CD4-positive, alpha-beta T cell treated with Interferon alpha-2 for 1 hour (primary cell): ENCODE data around the gene PCDH9.
"Not testable (repeated sequence)": the region's sequence is repeated elsewhere in the genome, so short reads cannot be mapped to it uniquely, and the experiment has no call there.

Source experiments
- DNase-seq, 2 donors: peaks; one replicate each; pipeline ENCODE4 v3.0.0-alpha.2; 2020 to 2022

PCDH9 gene

GRCh38 chr13:66312312-66313087 lies 917.6 kb downstream of the PCDH9 start:
- DNase-seq: no peak

GRCh38 chr13:66305961-66306617 lies 924.0 kb downstream of the PCDH9 start:
- no peak for DNase-seq

GRCh38 chr13:66301482-66301881 lies 928.7 kb downstream of the PCDH9 start:
- DNase-seq: no peak

GRCh38 chr13:66301006-66301405 lies 929.1 kb downstream of the PCDH9 start:
- DNase-seq: no peak

- no peak for DNase-seq
Observed at GRCh38 chr13:66296875-66297274, 933.3 kb downstream of the PCDH9 start.

GRCh38 chr13:66296328-66296727 lies 933.8 kb downstream of the PCDH9 start:
- no peak for DNase-seq

- DNase-seq: not testable (repeated sequence)
Observed at GRCh38 chr13:66286806-66287205, 943.3 kb downstream of the PCDH9 start.

- DNase-seq: no peak
Observed at GRCh38 chr13:66275416-66275815, 954.7 kb downstream of the PCDH9 start.

- no peak for DNase-seq
Observed at GRCh38 chr13:66273011-66273410, 957.1 kb downstream of the PCDH9 start.

- DNase-seq: no peak
Observed at GRCh38 chr13:66266761-66267160, 963.4 kb downstream of the PCDH9 start.

GRCh38 chr13:66266348-66266747 lies 963.8 kb downstream of the PCDH9 start:
- no peak for DNase-seq

GRCh38 chr13:66265371-66265770 lies 964.8 kb downstream of the PCDH9 start:
- no peak for DNase-seq

- no peak for DNase-seq
Observed at GRCh38 chr13:66264971-66265370, 965.2 kb downstream of the PCDH9 start.

GRCh38 chr13:66262330-66262729 lies 967.8 kb downstream of the PCDH9 start:
- DNase-seq: no peak

GRCh38 chr13:66259426-66259825 lies 970.7 kb downstream of the PCDH9 start:
- DNase-seq: not testable (repeated sequence)
